Measurements from ENCODE around the gene FOXP1.

FOXP1 gene

GRCh38 chr3:71121429-71122167 lies 461.9 kb downstream of the FOXP1 start:
- no peak overlapping the region for H3K4me3 ChIP-seq (ENCODE audit: low read depth, low read length)
- H3K27me3 ChIP-seq (replicated peaks): no peaks in the 10 kb centered on the region
- no peaks in the 10 kb centered on the region for H3K36me3 ChIP-seq (replicated peaks)
- in situ Hi-C loops (cut with HindIII; ENCODE audit: low pct_ligation_motif_present, low sequenced_read_pairs): no loop called here
- DNase-seq: no peak
- TF ChIP-seq, protein P1, sequence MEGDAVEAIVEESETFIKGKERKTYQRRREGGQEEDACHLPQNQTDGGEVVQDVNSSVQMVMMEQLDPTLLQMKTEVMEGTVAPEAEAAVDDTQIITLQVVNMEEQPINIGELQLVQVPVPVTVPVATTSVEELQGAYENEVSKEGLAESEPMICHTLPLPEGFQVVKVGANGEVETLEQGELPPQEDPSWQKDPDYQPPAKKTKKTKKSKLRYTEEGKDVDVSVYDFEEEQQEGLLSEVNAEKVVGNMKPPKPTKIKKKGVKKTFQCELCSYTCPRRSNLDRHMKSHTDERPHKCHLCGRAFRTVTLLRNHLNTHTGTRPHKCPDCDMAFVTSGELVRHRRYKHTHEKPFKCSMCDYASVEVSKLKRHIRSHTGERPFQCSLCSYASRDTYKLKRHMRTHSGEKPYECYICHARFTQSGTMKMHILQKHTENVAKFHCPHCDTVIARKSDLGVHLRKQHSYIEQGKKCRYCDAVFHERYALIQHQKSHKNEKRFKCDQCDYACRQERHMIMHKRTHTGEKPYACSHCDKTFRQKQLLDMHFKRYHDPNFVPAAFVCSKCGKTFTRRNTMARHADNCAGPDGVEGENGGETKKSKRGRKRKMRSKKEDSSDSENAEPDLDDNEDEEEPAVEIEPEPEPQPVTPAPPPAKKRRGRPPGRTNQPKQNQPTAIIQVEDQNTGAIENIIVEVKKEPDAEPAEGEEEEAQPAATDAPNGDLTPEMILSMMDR (IDR thresholded peaks at IDR 0.05; ENCODE audit: low read depth, low read length, missing control alignments): no peak
- H3K27ac ChIP-seq: no peak overlapping the region

- Histone ChIP-seq H3K27ac (no peak overlapping the region), H3K4me3 (ENCODE audit: low read depth, low read length) (no peak overlapping the region), H3K27me3 (replicated peaks) (no peaks in the 10 kb centered on the region), H3K36me3 (replicated peaks) (no peaks in the 10 kb centered on the region)
- TF ChIP-seq, protein P1 (IDR thresholded peaks at IDR 0.05; ENCODE audit: low read depth, low read length, missing control alignments): no peak
- in situ Hi-C loops (cut with HindIII; ENCODE audit: low pct_ligation_motif_present, low sequenced_read_pairs): no loop called here
- no peak for DNase-seq
These were observed 463.5 kb downstream of the FOXP1 start for GRCh38 chr3:71120012-71120411.

DNA sequence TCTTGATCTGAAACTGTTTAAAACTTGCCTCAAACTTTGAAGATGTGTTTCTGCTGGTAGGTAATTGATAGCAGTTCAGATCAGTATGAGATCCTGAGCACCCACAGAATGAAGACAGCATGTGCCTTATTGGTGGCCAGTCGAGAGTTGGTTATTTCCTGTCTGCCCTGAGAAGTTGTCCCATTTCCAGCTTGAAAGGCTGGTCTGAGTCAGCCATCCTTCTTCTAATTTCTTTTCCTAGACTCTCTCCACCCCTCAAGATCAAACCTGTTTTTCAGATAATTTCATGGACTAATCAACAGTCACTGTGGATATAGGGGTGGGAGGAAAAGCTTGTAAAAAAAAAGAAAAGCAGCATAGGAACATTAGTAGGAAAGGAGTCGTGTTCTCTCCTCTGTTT lies 464.4 kb downstream of the FOXP1 start:
- H3K36me3 ChIP-seq (replicated peaks): no peaks in the 10 kb centered on the region
- no peaks in the 10 kb centered on the region for H3K27me3 ChIP-seq (replicated peaks)
- H3K27ac ChIP-seq: no peak overlapping the region
- TF ChIP-seq, protein P1 (IDR thresholded peaks at IDR 0.05; ENCODE audit: low read depth, low read length, missing control alignments): no peak
- DNase-seq: no peak
- no peak overlapping the region for H3K4me3 ChIP-seq (ENCODE audit: low read depth, low read length)
- in situ Hi-C loops (cut with HindIII; ENCODE audit: low pct_ligation_motif_present, low sequenced_read_pairs): no loop called here

DNA sequence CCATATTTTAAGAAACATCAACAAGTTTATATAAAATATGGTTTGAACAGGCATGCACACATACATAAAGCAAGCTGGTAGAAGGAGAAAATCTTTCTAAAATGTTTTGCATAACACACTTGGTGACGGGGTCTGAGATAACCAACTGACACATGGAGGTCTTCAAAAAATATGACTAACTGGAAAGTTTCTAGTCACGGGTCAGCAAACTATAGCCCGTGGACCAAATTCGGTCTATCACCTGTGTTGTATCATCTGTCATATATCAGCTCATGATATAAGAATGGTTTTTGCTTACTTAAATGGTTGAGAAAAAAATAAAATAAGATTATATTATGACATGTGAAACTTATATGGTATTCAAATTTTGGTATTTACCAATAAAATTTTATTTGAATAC lies 465.1 kb downstream of the FOXP1 start:
- Histone ChIP-seq H3K36me3 (replicated peaks) (no peaks in the 10 kb centered on the region), H3K27ac (no peak overlapping the region), H3K27me3 (replicated peaks) (no peaks in the 10 kb centered on the region), H3K4me3 (ENCODE audit: low read depth, low read length) (no peak overlapping the region)
- TF ChIP-seq, protein P1 (IDR thresholded peaks at IDR 0.05; ENCODE audit: low read depth, low read length, missing control alignments): no peak
- in situ Hi-C loops (cut with HindIII; ENCODE audit: low pct_ligation_motif_present, low sequenced_read_pairs): no loop called here
- DNase-seq: no peak

GRCh38 chr3:71117572-71118247 lies 465.8 kb downstream of the FOXP1 start:
- no peak for DNase-seq
- no peaks in the 10 kb centered on the region for H3K27me3 ChIP-seq (replicated peaks)
- H3K36me3 ChIP-seq (replicated peaks): no peaks in the 10 kb centered on the region
- TF ChIP-seq, protein P1 (IDR thresholded peaks at IDR 0.05; ENCODE audit: low read depth, low read length, missing control alignments): no peak
- in situ Hi-C loops (cut with HindIII; ENCODE audit: low pct_ligation_motif_present, low sequenced_read_pairs): no loop called here
- no peak overlapping the region for H3K27ac ChIP-seq
- no peak overlapping the region for H3K4me3 ChIP-seq (ENCODE audit: low read depth, low read length)
